K562 (cell line): ENCODE measurements around the gene PDIA3. TPM values are rescaled to one million over a fixed set of nuclear protein-coding genes. Genes with fewer than 3 reads are reported as not detected.

Experiments used
- ARID1B ChIP-seq: fragments of 450-650 bp; IDR thresholded peaks from 2 replicates; pipeline ENCODE4 v1.6.1; 2016; ENCODE audit warnings: antibody characterized with exemption, mild to moderate bottlenecking, inconsistent platforms
- ATF1 ChIP-seq, 2 experiments: fragments of 450-650 bp in 1 of 2; IDR thresholded peaks; 2 replicates each; pipeline ENCODE4 v1.6.1; 2016; ENCODE audit warnings: missing compliant biosample characterization in 1 of 2, missing genetic modification characterization in 1 of 2
- CHD1 ChIP-seq: fragments of 200-600 bp; sonication (generic); IDR thresholded peaks from one replicate; pipeline ENCODE4 v1.6.1; 2012; ENCODE audit warnings: mild to moderate bottlenecking, moderate library complexity, low read length, inconsistent platforms
- CREB1 ChIP-seq, 2 experiments: sonication (generic) in 1 of 2; formaldehyde crosslinking in 1 of 2; IDR thresholded peaks; 2 replicates each; pipeline versions ENCODE4 v1.6.1 to v1.8.0; 2012 to 2022; ENCODE audit warnings: inconsistent platforms in 1 of 2, mild to moderate bottlenecking in 1 of 2, missing genetic modification reagents in 1 of 2, moderate library complexity in 1 of 2
- KLF6 ChIP-seq: fragments of 250-450 bp; sonication (Bioruptor Pico); IDR thresholded peaks from 2 replicates; pipeline ENCODE4 v1.4.0; 2020; ENCODE audit warnings: mild to moderate bottlenecking, moderate library complexity, borderline replicate concordance
- MTA3 ChIP-seq: fragments of 450-650 bp; formaldehyde crosslinking; IDR thresholded peaks from 2 replicates; pipeline ENCODE4 v1.6.1; 2017; ENCODE audit warnings: mild to moderate bottlenecking, borderline replicate concordance
- PCBP2 ChIP-seq: fragments of 200-400 bp; formaldehyde crosslinking; IDR thresholded peaks from 2 replicates; pipeline ENCODE4 v1.6.1; 2018; ENCODE audit warnings: low read length, low read depth, mild to moderate bottlenecking, moderate library complexity; ENCODE audit not compliant: poor library complexity, severe bottlenecking
- PHB ChIP-seq: fragments of 250-450 bp; sonication (Bioruptor Pico); IDR thresholded peaks from 2 replicates; pipeline ENCODE4 v1.5.0; 2021
- PHF20 ChIP-seq: fragments of 450-650 bp; IDR thresholded peaks from 2 replicates; pipeline ENCODE4 v1.6.1; 2018; ENCODE audit not compliant: partially characterized antibody
- POLR2G ChIP-seq: fragments of 200-400 bp; formaldehyde crosslinking; IDR thresholded peaks from 2 replicates; pipeline ENCODE4 v1.6.1; 2017; ENCODE audit warnings: low read depth, mild to moderate bottlenecking, antibody characterized with exemption, low read length, moderate library complexity
- PRDM10 ChIP-seq: fragments of 450-650 bp; IDR thresholded peaks from 2 replicates; pipeline ENCODE4 v1.6.1; 2018; ENCODE audit not compliant: partially characterized antibody
- SAP30 ChIP-seq: fragments of 200-600 bp; sonication (generic); IDR thresholded peaks from 2 replicates; pipeline ENCODE4 v1.6.1; 2012; ENCODE audit warnings: borderline replicate concordance, low read depth, mild to moderate bottlenecking, moderate library complexity, low read length, control low read depth, inconsistent platforms; ENCODE audit not compliant: insufficient read depth, poor library complexity, severe bottlenecking
- SIX5 ChIP-seq, 2 experiments: IDR thresholded peaks; 2 replicates each; pipeline ENCODE4 v1.6.1; 2011; ENCODE audit warnings: low read length in 2 of 2, borderline replicate concordance in 1 of 2, low read depth in 1 of 2, mild to moderate bottlenecking in 1 of 2, moderate library complexity in 1 of 2; ENCODE audit not compliant: insufficient read depth in 1 of 2
- SMAD4 ChIP-seq: fragments of 250-450 bp; sonication (Bioruptor Pico); conservative IDR thresholded peaks from 2 replicates; pipeline ENCODE4 v1.8.0; 2021; ENCODE audit warnings: inconsistent platforms, mild to moderate bottlenecking, moderate library complexity
- SPI1 ChIP-seq: IDR thresholded peaks from 2 replicates; pipeline ENCODE4 v1.6.1; 2011; ENCODE audit warnings: low read depth, low read length, control low read depth, borderline replicate concordance
- YY1 ChIP-seq, 3 experiments: IDR thresholded peaks; 2 replicates each; pipeline ENCODE4 v1.6.1; 2011; ENCODE audit warnings: low read length in 2 of 3, mild to moderate bottlenecking in 2 of 3, moderate library complexity in 2 of 3, borderline replicate concordance in 1 of 3, control low read depth in 1 of 3, low read depth in 1 of 3; ENCODE audit not compliant: insufficient read depth in 3 of 3, insufficient replicate concordance in 2 of 3, control insufficient read depth in 1 of 3, insufficient read length in 1 of 3; ENCODE audit errors: extremely low read depth in 1 of 3
- ZBTB26 ChIP-seq: fragments of 450-650 bp; formaldehyde crosslinking; IDR thresholded peaks from 2 replicates; pipeline ENCODE4 v1.4.0; 2022; ENCODE audit warnings: missing genetic modification characterization
- ZFP91 ChIP-seq: sonication (generic); formaldehyde crosslinking; IDR thresholded peaks from 2 replicates; pipeline ENCODE4 v1.8.0; 2022; ENCODE audit warnings: mild to moderate bottlenecking, missing genetic modification reagents
- polyA plus RNA-seq, 8 experiments: library from polyadenylated mRNA; depleted of rRNA in 4 of 8; stranded (reverse) in 5 of 8; unstranded in 3 of 8; fragments of >200 nt; fragmentation: Nextera tagmentation in 2 of 8; fragmentation: Illumina TruSeq in 1 of 8; extraction: Ambion mirVana in 2 of 8; extraction: Trizol in 1 of 8; gene quantifications; 2 replicates each; pipeline versions ENCODE4 v1.2.1 to v1.2.3, GENCODE V29; 2011 to 2014; ENCODE audit warnings: inconsistent platforms in 1 of 8, missing spikeins in 1 of 8
- total RNA-seq, 7 experiments: library from RNA; depleted of rRNA in 6 of 7; stranded (reverse); fragments of >200 nt in 6 of 7; fragmentation: Illumina TruSeq in 2 of 7; extraction: Trizol in 2 of 7; gene quantifications; 2 replicates each; pipeline versions ENCODE4 v1.2.1 to v1.2.3, GENCODE V29; 2011 to 2021; ENCODE audit warnings: low replicate concordance in 1 of 7

The PDIA3 gene
- total and polyA plus RNA-seq, 9 of the 15 experiments (the other 6 are each of a cell fraction or from before 2014, with no cell fraction given): 13.5 to 386 (median 149) TPM

- peak; percentile 33 for TF ChIP-seq PRDM10
- peak; percentile 94 for TF ChIP-seq POLR2G
- TF ChIP-seq MTA3: peak; percentile 23; the same call in 1 of the 2 replicates
- peak; percentile 93 for TF ChIP-seq SAP30
- peak; percentile 56; the same call in 1 of the 2 replicates for TF ChIP-seq SPI1
- TF ChIP-seq ZFP91 (CRISPR knock-in tag): no peak
- peak; percentile 56 for TF ChIP-seq CHD1
- peak; percentile 53 to 91 (median 90) for TF ChIP-seq YY1 (IDR thresholded peaks at IDR 0.05; ENCODE audit: borderline replicate concordance in 1 of 3, control insufficient read depth in 1 of 3, extremely low read depth in 1 of 3, insufficient read depth in 3 of 3, insufficient read length in 1 of 3, insufficient replicate concordance in 2 of 3, low read depth in 1 of 3, low read length in 2 of 3)
- TF ChIP-seq PHB (CRISPR knock-in tag): peak; percentile 70; the same call in 1 of the 2 replicates
- TF ChIP-seq KLF6 (CRISPR knock-in tag): no peak
- peak; percentile 61; the same call in 1 of the 2 replicates for TF ChIP-seq CREB1 (IDR thresholded peaks at IDR 0.05)
- TF ChIP-seq CREB1 (CRISPR knock-in tag; IDR thresholded peaks at IDR 0.05): peak; percentile 52; the same call in 1 of the 2 replicates
- TF ChIP-seq ATF1 (CRISPR knock-in tag; IDR thresholded peaks at IDR 0.05): no peak
- peak; percentile 80 for TF ChIP-seq ATF1 (tag; IDR thresholded peaks at IDR 0.05)
- TF ChIP-seq SMAD4: no peak
- TF ChIP-seq ARID1B: no peak; the same call in 1 of the 2 replicates
- peak; percentile 86 for TF ChIP-seq PHF20
- TF ChIP-seq PCBP2: no peak
- TF ChIP-seq ZBTB26 (CRISPR knock-in tag): 0 out of 2 replicates have a peak, but pooled peaks have one; percentile 10
- no peak for TF ChIP-seq SIX5 (IDR thresholded peaks at IDR 0.05; ENCODE audit: borderline replicate concordance in 1 of 2, insufficient read depth in 1 of 2, low read depth in 1 of 2, low read length in 2 of 2)
Observed at GRCh38 chr15:43800286-43801141, 54.3 kb downstream of the PDIA3 start, which contains the start of gene HYPK (continued).
